Measurements from ENCODE around the gene FGD2.

DNA sequence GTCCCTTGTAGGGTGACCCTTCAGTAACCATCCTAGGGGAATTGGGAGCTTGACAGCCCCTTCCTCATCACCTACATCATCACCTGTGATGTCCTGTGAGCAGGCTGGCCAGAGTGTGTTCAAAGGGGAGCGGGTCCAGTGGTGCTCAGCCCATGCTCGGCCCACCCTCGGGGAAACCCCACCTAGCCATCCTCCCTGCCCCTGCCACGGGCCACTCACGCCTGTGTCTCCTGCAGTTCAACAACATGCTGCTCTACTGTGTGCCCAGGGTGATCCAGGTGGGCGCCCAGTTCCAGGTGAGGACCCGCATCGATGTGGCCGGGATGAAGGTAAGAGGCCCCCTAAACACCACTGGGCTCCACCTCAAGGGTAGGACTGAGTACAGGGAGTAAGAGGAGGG, 10.1 kb downstream of the FGD2 start:
- TF ChIP-seq, protein P1, sequence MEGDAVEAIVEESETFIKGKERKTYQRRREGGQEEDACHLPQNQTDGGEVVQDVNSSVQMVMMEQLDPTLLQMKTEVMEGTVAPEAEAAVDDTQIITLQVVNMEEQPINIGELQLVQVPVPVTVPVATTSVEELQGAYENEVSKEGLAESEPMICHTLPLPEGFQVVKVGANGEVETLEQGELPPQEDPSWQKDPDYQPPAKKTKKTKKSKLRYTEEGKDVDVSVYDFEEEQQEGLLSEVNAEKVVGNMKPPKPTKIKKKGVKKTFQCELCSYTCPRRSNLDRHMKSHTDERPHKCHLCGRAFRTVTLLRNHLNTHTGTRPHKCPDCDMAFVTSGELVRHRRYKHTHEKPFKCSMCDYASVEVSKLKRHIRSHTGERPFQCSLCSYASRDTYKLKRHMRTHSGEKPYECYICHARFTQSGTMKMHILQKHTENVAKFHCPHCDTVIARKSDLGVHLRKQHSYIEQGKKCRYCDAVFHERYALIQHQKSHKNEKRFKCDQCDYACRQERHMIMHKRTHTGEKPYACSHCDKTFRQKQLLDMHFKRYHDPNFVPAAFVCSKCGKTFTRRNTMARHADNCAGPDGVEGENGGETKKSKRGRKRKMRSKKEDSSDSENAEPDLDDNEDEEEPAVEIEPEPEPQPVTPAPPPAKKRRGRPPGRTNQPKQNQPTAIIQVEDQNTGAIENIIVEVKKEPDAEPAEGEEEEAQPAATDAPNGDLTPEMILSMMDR (conservative IDR thresholded peaks at IDR 0.05; ENCODE audit: low read depth, low read length) = no peak
- TF ChIP-seq EZH2 (IDR thresholded peaks at IDR 0.05; ENCODE audit: borderline replicate concordance, low read depth, low read length, poor library complexity, severe bottlenecking) = no peak
